ENCODE measurements around the gene PQBP1. TPM values are rescaled to one million over a fixed set of nuclear protein-coding genes. Genes with fewer than 3 reads are reported as not detected.

PQBP1 gene
- total and polyA plus RNA-seq, 4 donors = 22.0 to 44.3 (median 37.3) TPM

GRCh38 chrX:48927123-48927522 is 29.4 kb downstream of the PQBP1 start:
- Histone ChIP-seq H3K27ac (ENCODE audit: low read depth in 1 of 2, low read length in 2 of 2) (no peak overlapping the region), H3K4me1 (ENCODE audit: control insufficient read depth in 4 of 4, insufficient read depth in 4 of 4, low read length in 3 of 4) (no peaks in the 10 kb centered on the region), H3K9ac (ENCODE audit: low read depth in 1 of 2, low read length in 2 of 2) (no peak overlapping the region), H3K9me3 (ENCODE audit: control insufficient read depth in 4 of 4, low read length in 3 of 4) (no peaks in the 10 kb centered on the region), H3K4me3 (ENCODE audit: low read depth in 1 of 3, low read length in 3 of 3) (no peak overlapping the region), H3K36me3 (ENCODE audit: control insufficient read depth in 4 of 4, insufficient read depth in 3 of 4, low read depth in 1 of 4, low read length in 3 of 4) (peaks cover 7 to 31% (median 9%) of the 10 kb centered on the region in 4 donors), H3K27me3 (ENCODE audit: control insufficient read depth in 4 of 4, insufficient read depth in 4 of 4, low read length in 3 of 4) (no peaks in the 10 kb centered on the region)
- DNase-seq (ENCODE audit: low spot score) = no peak
- TF ChIP-seq YY1 (IDR thresholded peaks at IDR 0.05) (no peak), TAF1 (conservative IDR thresholded peaks at IDR 0.05) (no peak)
- 96% methylated on average over 5 of the region's 5 CpGs for WGBS

- no peak for TF ChIP-seq TAF1 (conservative IDR thresholded peaks at IDR 0.05)
- TF ChIP-seq CTCF (IDR thresholded peaks at IDR 0.05; ENCODE audit: low read depth, low read length, missing input control) = no peak
- no peak for TF ChIP-seq HNF4G (IDR thresholded peaks at IDR 0.05)
- TF ChIP-seq JUND (IDR thresholded peaks at IDR 0.05) = no peak
- no peak for TF ChIP-seq HNF4A (conservative IDR thresholded peaks at IDR 0.05)
- TF ChIP-seq ATF3 (IDR thresholded peaks at IDR 0.05) = no peak
- TF ChIP-seq RXRA (IDR thresholded peaks at IDR 0.05) = no peak
- TF ChIP-seq EGR1 (IDR thresholded peaks at IDR 0.05; ENCODE audit: low read depth in 2 of 2) = no peak
- TF ChIP-seq ZBTB33 (IDR thresholded peaks at IDR 0.05) = no peak
- TF ChIP-seq SP1 (IDR thresholded peaks at IDR 0.05) = no peak
- no peak for TF ChIP-seq YY1 (IDR thresholded peaks at IDR 0.05)
- TF ChIP-seq MAX (IDR thresholded peaks at IDR 0.05) = no peak
- Histone ChIP-seq H3K4me1 (ENCODE audit: control insufficient read depth in 4 of 4, insufficient read depth in 4 of 4, low read length in 3 of 4) (no peaks in the 10 kb centered on the region), H3K27me3 (ENCODE audit: control insufficient read depth in 4 of 4, insufficient read depth in 4 of 4, low read length in 3 of 4) (no peaks in the 10 kb centered on the region), H3K36me3 (ENCODE audit: control insufficient read depth in 4 of 4, insufficient read depth in 3 of 4, low read depth in 1 of 4, low read length in 3 of 4) (peaks cover 7 to 30% (median 10%) of the 10 kb centered on the region in 4 donors), H3K27ac (ENCODE audit: low read depth in 1 of 2, low read length in 2 of 2) (no peak overlapping the region), H3K9ac (ENCODE audit: low read depth in 1 of 2, low read length in 2 of 2) (no peak overlapping the region), H3K9me3 (ENCODE audit: control insufficient read depth in 4 of 4, low read length in 3 of 4) (no peaks in the 10 kb centered on the region), H3K4me3 (ENCODE audit: low read depth in 1 of 3, low read length in 3 of 3) (no peak overlapping the region)
- no peak for DNase-seq (ENCODE audit: low spot score)
- whole genome bisulfite sequencing = 93% methylated on average over 2 of the region's 2 CpGs
Observed at GRCh38 chrX:48927736-48928382, 30.1 kb downstream of the PQBP1 start.

GRCh38 chrX:48933757-48934156 is 36.0 kb downstream of the PQBP1 start:
- Histone ChIP-seq H3K36me3 (ENCODE audit: control insufficient read depth in 4 of 4, insufficient read depth in 3 of 4, low read depth in 1 of 4, low read length in 3 of 4) (peaks cover 3 to 21% (median 11%) of the 10 kb centered on the region in 4 donors), H3K4me3 (ENCODE audit: low read depth in 1 of 3, low read length in 3 of 3) (no peak overlapping the region), H3K9me3 (ENCODE audit: control insufficient read depth in 4 of 4, low read length in 3 of 4) (no peaks in the 10 kb centered on the region), H3K4me1 (ENCODE audit: control insufficient read depth in 4 of 4, insufficient read depth in 4 of 4, low read length in 3 of 4) (peaks cover 0 to 6% (median 2%) of the 10 kb centered on the region in 4 donors), H3K27me3 (ENCODE audit: control insufficient read depth in 4 of 4, insufficient read depth in 4 of 4, low read length in 3 of 4) (no peaks in the 10 kb centered on the region), H3K9ac (ENCODE audit: low read depth in 1 of 2, low read length in 2 of 2) (no peak overlapping the region), H3K27ac (ENCODE audit: low read depth in 1 of 2, low read length in 2 of 2) (no peak overlapping the region)
- WGBS = 91% methylated on average over 2 of the region's 2 CpGs
- TF ChIP-seq TAF1 (conservative IDR thresholded peaks at IDR 0.05) (no peak), MAX (IDR thresholded peaks at IDR 0.05) (no peak), RXRA (IDR thresholded peaks at IDR 0.05) (no peak), FOXA1 (IDR thresholded peaks at IDR 0.05) (no peak)
- no peak for DNase-seq (ENCODE audit: low spot score)

All from liver (tissue), 9 donors.